ENCODE results near the gene KIRREL2. TPM values are rescaled to one million over a fixed set of nuclear protein-coding genes. Genes with fewer than 3 reads are reported as not detected.

The KIRREL2 gene
- total and polyA plus RNA-seq, 9 of the 15 experiments (the other 6 are each of a cell fraction or from before 2014, with no cell fraction given) = 0.01 to 0.12 (median 0.09) TPM; not detected in 4

DNA sequence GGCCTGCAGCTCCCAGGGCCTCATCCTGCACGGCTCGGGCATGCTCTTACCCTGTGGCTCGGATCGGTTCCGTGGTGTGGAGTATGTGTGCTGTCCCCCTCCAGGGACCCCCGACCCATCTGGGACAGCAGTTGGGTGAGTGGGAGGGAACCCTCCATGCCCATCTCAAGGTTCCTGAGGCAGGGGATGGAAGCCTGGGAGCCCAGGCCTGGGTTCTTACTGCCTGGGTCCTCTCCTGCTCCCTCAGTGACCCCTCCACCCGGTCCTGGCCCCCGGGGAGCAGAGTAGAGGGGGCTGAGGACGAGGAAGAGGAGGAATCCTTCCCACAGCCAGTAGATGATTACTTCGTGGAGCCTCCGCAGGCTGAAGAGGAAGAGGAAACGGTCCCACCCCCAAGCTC is 14.9 kb downstream of the KIRREL2 start:
- no peaks in the 10 kb centered on the region for H3K79me2 ChIP-seq (ENCODE audit: control insufficient read depth, insufficient read depth, low read length)
- H3K27ac ChIP-seq (ENCODE audit: extremely low read depth, low read depth, low read length) = no peak overlapping the region
- H3K4me2 ChIP-seq (ENCODE audit: insufficient read depth, low read length) = no peak overlapping the region
- FAIRE-seq (no peak), ATAC-seq (no peak), DNase-seq (ENCODE audit: extremely low read depth in 1 of 4, low spot score in 3 of 4) (no peak)
- H4K20me1 ChIP-seq (replicated peaks; ENCODE audit: control insufficient read depth, insufficient read depth, low read length) = peaks cover 8% of the 10 kb centered on the region; the same call in 1 of the 2 replicates
- WGBS (ENCODE audit: insufficient coverage, low coverage, missing lambda C conversion rate) = 40% methylated on average over 10 of the region's 12 CpGs
- peaks cover 20 to 45% of the 10 kb centered on the region in 2 experiments for H3K4me1 ChIP-seq (replicated peaks in 1 of 2; ENCODE audit: control insufficient read depth in 2 of 2, insufficient read depth in 2 of 2, low read length in 2 of 2)
- TF ChIP-seq CC2D1A (IDR thresholded peaks at IDR 0.05) = no peak
- TF ChIP-seq ZFPM2 (CRISPR knock-in tag; IDR thresholded peaks at IDR 0.05) = no peak
- no peak for TF ChIP-seq LARP7 (IDR thresholded peaks at IDR 0.05)
- TF ChIP-seq TAF9B (IDR thresholded peaks at IDR 0.05; ENCODE audit: partially characterized antibody) = no peak
- TF ChIP-seq KDM2B (CRISPR knock-in tag; IDR thresholded peaks at IDR 0.05) = no peak
- TF ChIP-seq SIRT6 (IDR thresholded peaks at IDR 0.05; ENCODE audit: low read depth, low read length) = no peak
- no peak for TF ChIP-seq ZNF512 (tag; IDR thresholded peaks at IDR 0.05)
- TF ChIP-seq STAT5B (CRISPR knock-in tag; IDR thresholded peaks at IDR 0.05) = no peak
- no peak for TF ChIP-seq NFATC3 (IDR thresholded peaks at IDR 0.05)
- TF ChIP-seq PBX2 (CRISPR knock-in tag; IDR thresholded peaks at IDR 0.05; ENCODE audit: low read depth) = no peak
- no peak for TF ChIP-seq PBX2 (tag; conservative IDR thresholded peaks at IDR 0.05; ENCODE audit: low read depth)
- TF ChIP-seq EZH2 (IDR thresholded peaks at IDR 0.05; ENCODE audit: borderline replicate concordance, low read depth, low read length) = no peak
- TF ChIP-seq SAFB2 (IDR thresholded peaks at IDR 0.05; ENCODE audit: borderline replicate concordance, low read depth, low read length, severe bottlenecking) = no peak
- peaks cover 4 to 9% of the 10 kb centered on the region in 2 experiments; a peak in 3 of 5 replicates for H3K27me3 ChIP-seq (ENCODE audit: control insufficient read depth in 2 of 2, insufficient read depth in 2 of 2, low read length in 2 of 2)
- CTCF ChIA-PET (ENCODE audit: low intra/inter-chr PET ratio) = no interaction called here
- no peak overlapping the region for H2AFZ ChIP-seq (ENCODE audit: low read depth, low read length)
- no TSS peak for BruUV-seq (replicated peaks)
- H3K36me3 ChIP-seq (ENCODE audit: control insufficient read depth, insufficient read depth, low read length) = no peaks in the 10 kb centered on the region
- POLR2A ChIA-PET = interaction anchor here (1.0 kb wide), 1 partner anchor 12 kb away, joined by 3 read pairs; no protein-coding TSS in a partner anchor
- intact Hi-C loops (cut with micrococcal nuclease) (no loop called here), in situ Hi-C loops (cut with MboI) (no loop called here)
- no peak overlapping the region for H3K4me3 ChIP-seq
- no peak overlapping the region for H3K9ac ChIP-seq (ENCODE audit: insufficient read depth in 1 of 2, low read depth in 2 of 2, low read length in 2 of 2)
- H3K9me1 ChIP-seq (ENCODE audit: control insufficient read depth, insufficient read depth, low read length) = no peaks in the 10 kb centered on the region
- no peaks in the 10 kb centered on the region for H3K9me3 ChIP-seq (replicated peaks; ENCODE audit: control insufficient read depth, insufficient read depth, low read depth, low read length)
